OCI-LY3 (cell line): ENCODE measurements around the gene TSPEAR.

Experiments used
- H2AFZ ChIP-seq: fragments of 200-600, 300-600 bp; shearing (Covaris generic); 2 replicates; pipeline ENCODE4 v1.6.0; 2014; ENCODE audit warnings: antibody characterized with exemption, low read depth, low read length
- H3K27ac ChIP-seq: fragments of 200-600, 300-600 bp; sonication (generic); 2 replicates; pipeline ENCODE4 v1.5.1; 2014; ENCODE audit warnings: mild to moderate bottlenecking, low read length, moderate library complexity, mixed read lengths
- H3K27me3 ChIP-seq: fragments of 200-600, 300-600 bp; sonication (generic); 2 replicates; pipeline ENCODE4 v1.6.1; 2014; ENCODE audit warnings: low read depth, low read length, mixed read lengths
- H3K36me3 ChIP-seq: fragments of 200-600, 300-600 bp; sonication (generic); replicated peaks from 2 replicates; pipeline ENCODE3; 2014; ENCODE audit warnings: low read depth, low read length, mixed read lengths
- H3K4me1 ChIP-seq: fragments of 300-600, 200-600 bp; sonication (generic); 2 replicates; pipeline ENCODE4 v1.6.1; 2014; ENCODE audit warnings: low read length, mixed read lengths
- H3K4me2 ChIP-seq: fragments of 200-600, 300-600 bp; sonication (generic); 2 replicates; pipeline ENCODE4 v1.6.1; 2014; ENCODE audit warnings: low read length, mixed read lengths
- H3K4me3 ChIP-seq: fragments of 300-600, 200-600 bp; sonication (generic); 2 replicates; pipeline ENCODE4 v1.5.1; 2014; ENCODE audit warnings: antibody characterized with exemption, mild to moderate bottlenecking, low read length, moderate library complexity
- H3K79me2 ChIP-seq: fragments of 300-600, 200-600 bp; shearing (Covaris generic); 2 replicates; pipeline ENCODE4 v1.6.1; 2014; ENCODE audit warnings: mild to moderate bottlenecking, low read length, mixed read lengths
- H3K9ac ChIP-seq: fragments of 300-600, 200-600 bp; shearing (Covaris generic); 2 replicates; pipeline ENCODE4 v1.6.0; 2014; ENCODE audit warnings: mild to moderate bottlenecking, low read length, moderate library complexity
- H3K9me3 ChIP-seq: fragments of 200-600, 300-600 bp; shearing (Covaris generic); 2 replicates; pipeline ENCODE4 v1.6.1; 2014; ENCODE audit warnings: low read length, mixed read lengths; ENCODE audit not compliant: insufficient read depth
- H4K20me1 ChIP-seq: fragments of 200-600, 300-600 bp; sonication (generic); 2 replicates; pipeline ENCODE4 v1.6.1; 2016; ENCODE audit warnings: low read length, mixed read lengths; ENCODE audit not compliant: insufficient read depth
- CTCF ChIP-seq: fragments of 200-600, 300-600 bp; sonication (generic); IDR thresholded peaks from 2 replicates; pipeline ENCODE4 v1.5.1; 2014; ENCODE audit warnings: antibody characterized with exemption, low read length, low read depth
- EZH2phosphoT487 ChIP-seq: fragments of 200-600 bp; shearing (Covaris generic); IDR thresholded peaks from 2 replicates; pipeline ENCODE4 v1.6.1; 2018; ENCODE audit warnings: antibody characterized with exemption, mixed run types, low read depth

TSPEAR gene

GRCh38 chr21:44738621-44739020, 27.2 kb upstream of the TSPEAR start:
- Histone ChIP-seq H3K9me3 (no peaks in the 10 kb centered on the region), H3K27me3 (no peaks in the 10 kb centered on the region), H3K4me2 (no peak overlapping the region), H3K79me2 (no peaks in the 10 kb centered on the region), H3K36me3 (no peaks in the 10 kb centered on the region), H3K9ac (no peak overlapping the region), H4K20me1 (no peaks in the 10 kb centered on the region), H3K27ac (no peak overlapping the region), H3K4me3 (no peak overlapping the region), H3K4me1 (no peaks in the 10 kb centered on the region), H2AFZ (no peak overlapping the region)
- no peak for TF ChIP-seq EZH2phosphoT487
- TF ChIP-seq CTCF, result no peak

- Histone ChIP-seq H3K27ac (no peak overlapping the region), H3K4me3 (no peak overlapping the region), H3K36me3 (no peaks in the 10 kb centered on the region), H4K20me1 (no peaks in the 10 kb centered on the region), H3K9ac (no peak overlapping the region), H3K9me3 (no peaks in the 10 kb centered on the region), H3K4me2 (no peak overlapping the region), H2AFZ (no peak overlapping the region), H3K79me2 (no peaks in the 10 kb centered on the region), H3K4me1 (no peaks in the 10 kb centered on the region), H3K27me3 (no peaks in the 10 kb centered on the region)
- no peak for TF ChIP-seq EZH2phosphoT487
- TF ChIP-seq CTCF, result no peak
Measured at GRCh38 chr21:44737706-44738354, 26.5 kb upstream of the TSPEAR start.

GRCh38 chr21:44736291-44737004, 25.1 kb upstream of the TSPEAR start:
- no peak overlapping the region for H3K4me3 ChIP-seq
- H3K4me2 ChIP-seq, result no peak overlapping the region
- no peaks in the 10 kb centered on the region for H3K36me3 ChIP-seq
- H3K9me3 ChIP-seq, result no peaks in the 10 kb centered on the region
- peaks cover 2% of the 10 kb centered on the region; the same call in 1 of the 2 replicates for H3K27me3 ChIP-seq
- H3K79me2 ChIP-seq, result no peaks in the 10 kb centered on the region
- H2AFZ ChIP-seq, result no peak overlapping the region
- no peaks in the 10 kb centered on the region for H3K4me1 ChIP-seq
- H3K9ac ChIP-seq, result no peak overlapping the region
- H4K20me1 ChIP-seq, result no peaks in the 10 kb centered on the region
- no peak for TF ChIP-seq CTCF
- no peak overlapping the region for H3K27ac ChIP-seq

- Histone ChIP-seq H3K4me2 (no peak overlapping the region), H3K9me3 (no peaks in the 10 kb centered on the region), H3K27me3 (peaks cover 5% of the 10 kb centered on the region), H4K20me1 (no peaks in the 10 kb centered on the region), H3K4me3 (no peak overlapping the region), H3K4me1 (no peaks in the 10 kb centered on the region), H3K27ac (no peak overlapping the region), H3K36me3 (no peaks in the 10 kb centered on the region), H3K79me2 (no peaks in the 10 kb centered on the region), H3K9ac (no peak overlapping the region), H2AFZ (no peak overlapping the region)
- no peak for TF ChIP-seq EZH2phosphoT487
- TF ChIP-seq CTCF, result no peak
Measured at GRCh38 chr21:44735821-44736220, 24.4 kb upstream of the TSPEAR start.
